Forelimb muscle (tissue), 1 donor: ENCODE data around the gene SPECC1. TPM values are rescaled to one million over a fixed set of nuclear protein-coding genes. Genes with fewer than 3 reads are reported as not detected.
A peak's percentile ranks its signal among the peaks of the same experiment; 100 is the strongest.
"Not testable (repeated sequence)": the region's sequence is repeated elsewhere in the genome, so short reads cannot be mapped to it uniquely, and the experiment has no call there.

Experiments used
- DNase-seq: peaks from one replicate; pipeline ENCODE4 v3.0.0-alpha.2; 2013; ENCODE audit warnings: low read depth
- polyA plus RNA-seq: library from polyadenylated mRNA; unstranded; fragments of 120-200 nt; gene quantifications from one replicate; pipeline ENCODE4 v1.2.1, GENCODE V29; 2013; ENCODE audit not compliant: insufficient read length

The SPECC1 gene
- polyA plus RNA-seq, 1 donor = 6.0 TPM

- DNase-seq = peak; percentile 32
These were observed 1.1 kb downstream of the SPECC1 start for GRCh38 chr17:20010099-20010863.

GRCh38 chr17:20010936-20011335 lies 1.8 kb downstream of the SPECC1 start:
- DNase-seq = no peak

- DNase-seq = no peak
These were observed 2.9 kb downstream of the SPECC1 start for GRCh38 chr17:20012017-20012536.

- not testable (repeated sequence) for DNase-seq
These were observed 7.4 kb downstream of the SPECC1 start for GRCh38 chr17:20016475-20016992.

- no peak for DNase-seq
These were observed 13.5 kb downstream of the SPECC1 start for GRCh38 chr17:20022701-20023100.

- no peak for DNase-seq
These were observed 17.8 kb downstream of the SPECC1 start for GRCh38 chr17:20026960-20027359.

GRCh38 chr17:20028443-20028842 lies 19.3 kb downstream of the SPECC1 start:
- DNase-seq = no peak

GRCh38 chr17:20032636-20033035 lies 23.5 kb downstream of the SPECC1 start:
- DNase-seq = no peak

- DNase-seq = no peak
These were observed 24.3 kb downstream of the SPECC1 start for GRCh38 chr17:20033415-20033814.

- no peak for DNase-seq
These were observed 26.3 kb downstream of the SPECC1 start for GRCh38 chr17:20035501-20035900.

GRCh38 chr17:20037286-20037685 lies 28.1 kb downstream of the SPECC1 start:
- DNase-seq = not testable (repeated sequence)

- DNase-seq = no peak
These were observed 29.9 kb downstream of the SPECC1 start for GRCh38 chr17:20039037-20039436.

GRCh38 chr17:20040216-20040615 lies 31.1 kb downstream of the SPECC1 start:
- no peak for DNase-seq

GRCh38 chr17:20043021-20043420 lies 33.9 kb downstream of the SPECC1 start:
- no peak for DNase-seq

- no peak for DNase-seq
These were observed 36.3 kb downstream of the SPECC1 start for GRCh38 chr17:20045476-20045875.

- DNase-seq = no peak
These were observed 37.5 kb downstream of the SPECC1 start for GRCh38 chr17:20046629-20047028.

GRCh38 chr17:20051624-20052023 lies 42.5 kb downstream of the SPECC1 start:
- no peak for DNase-seq

GRCh38 chr17:20053361-20053964 lies 44.3 kb downstream of the SPECC1 start:
- no peak for DNase-seq

GRCh38 chr17:20059728-20060188 lies 50.6 kb downstream of the SPECC1 start:
- no peak for DNase-seq

- peak; percentile 52 for DNase-seq
These were observed 54.8 kb downstream of the SPECC1 start for GRCh38 chr17:20063665-20064648.

- peak; percentile 65 for DNase-seq
These were observed 57.1 kb downstream of the SPECC1 start for GRCh38 chr17:20066253-20066652.

- no peak for DNase-seq
These were observed 58.6 kb downstream of the SPECC1 start for GRCh38 chr17:20067711-20068110.
